ENCODE data around the gene HPS4.

The HPS4 gene

DNA sequence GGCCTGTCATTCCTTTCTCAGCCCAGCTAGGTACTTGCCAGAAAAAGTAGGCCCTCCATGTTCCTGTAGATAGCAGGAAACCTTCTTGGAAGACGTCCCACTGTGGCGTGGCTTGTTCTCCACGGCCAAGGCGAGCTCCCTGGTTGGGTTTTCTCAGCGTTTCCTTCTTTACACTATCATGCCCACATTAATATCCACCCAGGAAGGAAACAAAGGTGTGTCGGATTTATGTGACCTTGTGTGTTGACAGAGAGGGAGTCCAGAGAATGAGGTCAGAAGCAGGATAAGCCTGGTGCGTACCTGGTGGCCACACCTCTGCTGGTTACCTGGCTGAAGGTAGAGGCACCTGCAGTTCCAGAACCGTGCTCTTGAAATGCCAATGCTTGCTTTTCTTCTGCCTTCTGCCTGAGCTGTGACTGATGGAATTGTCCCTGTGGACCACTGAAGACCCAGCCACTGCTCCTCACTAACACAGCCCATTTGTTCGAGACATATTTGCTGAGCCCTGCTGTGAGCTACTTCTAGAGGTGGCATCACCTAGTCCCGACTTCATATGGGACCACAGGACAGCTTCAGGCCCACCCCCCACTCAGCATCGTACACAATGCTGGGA, 46.6 kb downstream of the HPS4 start:
- Mint-ChIP-seq H3K9me3 (no peaks in the 10 kb centered on the region), H3K36me3 (ENCODE audit: low read depth) (no peaks in the 10 kb centered on the region), H3K4me1 (peaks cover 7% of the 10 kb centered on the region), H3K27ac (no peak overlapping the region), H3K27me3 (ENCODE audit: low read depth) (peaks cover 14% of the 10 kb centered on the region), H3K4me3 (no peak overlapping the region)
- TF ChIP-seq, protein P1, sequence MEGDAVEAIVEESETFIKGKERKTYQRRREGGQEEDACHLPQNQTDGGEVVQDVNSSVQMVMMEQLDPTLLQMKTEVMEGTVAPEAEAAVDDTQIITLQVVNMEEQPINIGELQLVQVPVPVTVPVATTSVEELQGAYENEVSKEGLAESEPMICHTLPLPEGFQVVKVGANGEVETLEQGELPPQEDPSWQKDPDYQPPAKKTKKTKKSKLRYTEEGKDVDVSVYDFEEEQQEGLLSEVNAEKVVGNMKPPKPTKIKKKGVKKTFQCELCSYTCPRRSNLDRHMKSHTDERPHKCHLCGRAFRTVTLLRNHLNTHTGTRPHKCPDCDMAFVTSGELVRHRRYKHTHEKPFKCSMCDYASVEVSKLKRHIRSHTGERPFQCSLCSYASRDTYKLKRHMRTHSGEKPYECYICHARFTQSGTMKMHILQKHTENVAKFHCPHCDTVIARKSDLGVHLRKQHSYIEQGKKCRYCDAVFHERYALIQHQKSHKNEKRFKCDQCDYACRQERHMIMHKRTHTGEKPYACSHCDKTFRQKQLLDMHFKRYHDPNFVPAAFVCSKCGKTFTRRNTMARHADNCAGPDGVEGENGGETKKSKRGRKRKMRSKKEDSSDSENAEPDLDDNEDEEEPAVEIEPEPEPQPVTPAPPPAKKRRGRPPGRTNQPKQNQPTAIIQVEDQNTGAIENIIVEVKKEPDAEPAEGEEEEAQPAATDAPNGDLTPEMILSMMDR (IDR thresholded peaks at IDR 0.05; ENCODE audit: unreplicated experiment in 3 of 3) = no peak

DNA sequence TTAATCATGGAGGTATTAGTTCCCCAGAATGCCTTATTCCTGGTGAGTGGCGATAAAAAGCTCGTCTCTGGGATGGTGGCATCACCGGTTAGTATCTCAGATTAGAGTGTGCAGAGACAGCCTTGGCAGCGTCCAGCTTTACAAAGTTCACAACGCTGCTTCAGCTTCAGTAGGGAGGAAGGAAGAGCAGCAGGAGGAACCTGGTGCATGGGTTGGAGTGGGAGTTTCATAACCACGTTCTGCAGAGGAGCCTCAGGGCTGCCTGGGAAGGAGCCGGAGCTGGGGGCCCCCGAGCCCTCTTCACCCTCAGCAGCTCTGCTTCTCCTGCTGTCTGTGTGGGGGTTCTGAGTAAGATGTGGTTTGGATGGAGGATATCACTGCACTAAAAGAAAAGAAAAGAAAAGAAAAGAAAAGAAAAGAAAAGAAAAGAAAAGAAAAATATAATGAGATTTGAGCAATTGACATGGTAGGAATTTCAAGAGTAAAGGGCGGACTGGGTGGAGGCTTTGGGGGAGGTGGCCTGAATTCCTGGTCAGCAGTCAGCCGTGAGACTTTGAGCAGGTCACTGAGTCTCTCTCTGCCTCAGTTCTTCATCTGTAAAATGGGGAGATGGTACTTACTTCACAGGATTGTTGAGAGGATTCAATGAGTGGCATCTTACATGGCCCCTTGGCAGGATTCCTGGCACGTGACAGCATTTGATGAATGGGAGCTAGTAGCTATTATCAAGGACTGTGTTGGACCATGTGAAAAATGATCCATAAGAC, 48.1 kb downstream of the HPS4 start:
- H3K27me3 Mint-ChIP-seq (ENCODE audit: low read depth) = peaks cover 24% of the 10 kb centered on the region
- no peaks in the 10 kb centered on the region for H3K9me3 Mint-ChIP-seq
- TF ChIP-seq, protein P1 (IDR thresholded peaks at IDR 0.05; ENCODE audit: unreplicated experiment in 3 of 3) = no peak
- peak overlapping the region in 2 of 3 experiments; percentile 17 to 36 for H3K27ac Mint-ChIP-seq
- no peaks in the 10 kb centered on the region for H3K36me3 Mint-ChIP-seq (ENCODE audit: low read depth)
- H3K4me3 Mint-ChIP-seq = no peak overlapping the region
- peaks cover 16% of the 10 kb centered on the region for H3K4me1 Mint-ChIP-seq

DNA sequence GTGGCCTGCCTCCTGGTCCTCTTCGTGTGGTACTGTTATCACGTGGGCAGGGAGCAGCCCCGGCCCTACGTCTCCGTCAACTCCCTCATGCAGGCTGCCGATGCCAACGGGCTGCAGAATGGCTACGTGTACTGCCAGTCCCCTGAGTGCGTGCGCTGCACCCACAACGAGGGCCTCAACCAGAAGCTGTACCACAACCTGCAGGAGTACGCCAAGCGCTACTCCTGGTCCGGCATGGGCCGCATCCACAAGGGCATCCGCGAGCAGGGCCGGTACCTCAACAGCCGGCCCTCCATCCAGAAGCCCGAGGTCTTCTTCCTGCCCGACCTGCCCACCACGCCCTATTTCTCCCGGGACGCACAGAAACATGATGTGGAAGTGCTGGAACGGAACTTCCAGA, 49.8 kb downstream of the HPS4 start:
- H3K36me3 Mint-ChIP-seq (ENCODE audit: low read depth) = no peaks in the 10 kb centered on the region
- TF ChIP-seq, protein P1 (IDR thresholded peaks at IDR 0.05; ENCODE audit: unreplicated experiment in 3 of 3) = no peak
- H3K27me3 Mint-ChIP-seq (ENCODE audit: low read depth) = peaks cover 35% of the 10 kb centered on the region

DNA sequence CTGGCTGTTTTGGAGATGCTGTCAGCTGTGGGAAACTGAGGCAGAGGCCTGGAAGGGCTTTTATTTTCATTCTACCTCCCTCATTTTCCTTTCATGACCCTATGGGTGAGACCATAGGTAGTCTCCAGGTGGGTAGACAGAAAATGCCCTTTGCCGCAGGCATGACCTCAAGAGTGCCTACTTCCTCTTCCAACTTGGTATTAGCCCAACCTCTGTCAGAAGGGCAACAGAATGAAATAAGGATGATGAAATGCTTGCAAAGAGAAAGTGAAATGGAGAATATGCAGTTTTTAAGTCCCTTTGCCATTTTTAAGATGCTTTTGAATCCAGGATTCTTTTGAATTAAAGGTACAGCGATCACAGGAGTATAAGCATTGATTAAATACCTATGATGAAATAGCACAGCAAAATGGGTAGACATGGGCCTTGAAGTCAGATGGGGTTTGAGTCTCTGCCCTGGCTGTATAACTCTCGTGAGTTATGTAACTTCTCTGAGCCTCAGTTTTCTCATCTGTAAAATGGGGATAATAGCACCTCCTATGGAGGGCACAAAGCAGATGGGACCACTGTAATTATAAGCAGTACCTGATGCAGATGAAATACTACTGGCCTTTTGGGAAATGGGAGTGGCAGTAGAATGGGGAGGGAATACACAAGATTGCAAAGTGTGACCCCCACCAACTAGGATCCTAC, 50.8 kb downstream of the HPS4 start:
- TF ChIP-seq, protein P1 (IDR thresholded peaks at IDR 0.05; ENCODE audit: unreplicated experiment in 3 of 3) = no peak
- peaks cover 44% of the 10 kb centered on the region for H3K27me3 Mint-ChIP-seq (ENCODE audit: low read depth)
- no peaks in the 10 kb centered on the region for H3K36me3 Mint-ChIP-seq (ENCODE audit: low read depth)
- no peak overlapping the region for H3K27ac Mint-ChIP-seq
- H3K4me3 Mint-ChIP-seq = no peak overlapping the region
- peaks cover 26% of the 10 kb centered on the region for H3K4me1 Mint-ChIP-seq
- H3K9me3 Mint-ChIP-seq = no peaks in the 10 kb centered on the region

More for the DNA sequence above, 49.8 kb downstream of the HPS4 start:
- Mint-ChIP-seq H3K4me3 (no peak overlapping the region), H3K4me1 (peaks cover 22% of the 10 kb centered on the region), H3K9me3 (no peaks in the 10 kb centered on the region), H3K27ac (no peak overlapping the region)

DNA sequence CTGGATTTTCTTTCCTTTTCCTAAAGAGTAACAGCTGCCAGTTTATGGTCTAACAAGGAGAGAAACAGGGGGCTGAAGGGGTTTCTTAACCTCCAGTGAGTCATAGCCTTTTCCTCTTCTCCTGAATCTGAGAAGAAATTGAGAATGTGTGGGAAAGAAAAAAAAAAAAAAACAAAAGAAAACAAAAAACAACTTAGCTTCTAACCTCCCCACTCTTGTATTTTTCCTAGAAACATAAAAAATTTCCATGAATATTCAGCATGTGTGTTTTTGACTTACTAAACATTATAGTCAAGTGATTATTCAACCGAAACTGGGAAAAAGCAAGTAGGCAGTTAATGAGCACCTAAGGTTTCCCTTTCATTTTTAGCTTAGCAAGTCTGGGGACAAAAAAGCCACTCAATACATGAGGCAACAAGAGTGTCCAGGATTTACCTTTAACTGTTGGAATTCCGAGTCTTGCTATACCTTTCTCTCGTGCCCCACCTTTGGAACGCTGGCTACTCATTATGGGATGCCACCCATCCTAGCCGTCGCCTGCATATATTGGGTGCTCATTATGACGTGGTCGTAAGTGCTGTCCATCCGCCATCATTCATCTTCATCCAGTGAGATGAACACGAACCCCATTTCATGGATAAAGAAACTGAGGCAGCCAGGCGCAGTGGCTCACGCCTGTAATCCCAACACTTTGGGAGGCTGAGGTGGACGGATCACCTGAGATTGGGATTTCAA, 52.2 kb downstream of the HPS4 start:
- H3K9me3 Mint-ChIP-seq = no peaks in the 10 kb centered on the region
- TF ChIP-seq, protein P1 (IDR thresholded peaks at IDR 0.05; ENCODE audit: unreplicated experiment in 3 of 3) = no peak
- H3K27ac Mint-ChIP-seq = peak overlapping the region; percentile 16 to 81 (median 62)
- peak overlapping the region; percentile 76 to 81 (median 81) for H3K4me3 Mint-ChIP-seq
- H3K36me3 Mint-ChIP-seq (ENCODE audit: low read depth) = no peaks in the 10 kb centered on the region
- peaks cover 51% of the 10 kb centered on the region for H3K27me3 Mint-ChIP-seq (ENCODE audit: low read depth)
- peaks cover 26% of the 10 kb centered on the region for H3K4me1 Mint-ChIP-seq

Measured in nephron (organoid).